COLO668 (cell line): ENCODE measurements around the gene PSG2.
"Not testable (repeated sequence)": the region's sequence is repeated elsewhere in the genome, so short reads cannot be mapped to it uniquely, and the experiment has no call there.

Experiments
- DNase-seq: peaks from one replicate; lab custom pipeline; 2025; ENCODE audit not compliant: unreplicated experiment; lab: John Stamatoyannopoulos, UW

PSG2 gene

DNA sequence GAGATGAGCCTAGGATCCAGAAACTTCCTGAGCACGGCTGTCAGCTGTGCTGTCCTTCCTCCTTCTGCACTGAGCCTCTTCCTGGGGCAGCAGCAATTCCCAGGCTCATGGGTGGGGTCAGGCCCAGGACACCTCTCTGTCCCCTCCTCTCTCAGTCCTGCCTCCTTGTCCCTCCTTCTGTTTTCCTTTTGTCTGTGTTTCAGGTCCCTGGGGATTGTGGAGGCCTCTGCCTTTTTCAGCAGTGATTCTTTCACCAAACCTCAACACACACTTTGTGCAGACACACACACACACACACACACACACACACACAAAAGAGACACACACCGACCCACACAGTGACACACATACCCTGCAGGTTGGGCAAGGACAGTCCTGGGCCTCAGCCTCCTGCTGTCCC is at the start of gene PSG2:
TSS of gene PSG2 (minus strand) at position 101 of the 400 bp plus-strand sequence. CDS start 132 bp downstream, outside the sequence.
- DNase-seq: not testable (repeated sequence)

DNA sequence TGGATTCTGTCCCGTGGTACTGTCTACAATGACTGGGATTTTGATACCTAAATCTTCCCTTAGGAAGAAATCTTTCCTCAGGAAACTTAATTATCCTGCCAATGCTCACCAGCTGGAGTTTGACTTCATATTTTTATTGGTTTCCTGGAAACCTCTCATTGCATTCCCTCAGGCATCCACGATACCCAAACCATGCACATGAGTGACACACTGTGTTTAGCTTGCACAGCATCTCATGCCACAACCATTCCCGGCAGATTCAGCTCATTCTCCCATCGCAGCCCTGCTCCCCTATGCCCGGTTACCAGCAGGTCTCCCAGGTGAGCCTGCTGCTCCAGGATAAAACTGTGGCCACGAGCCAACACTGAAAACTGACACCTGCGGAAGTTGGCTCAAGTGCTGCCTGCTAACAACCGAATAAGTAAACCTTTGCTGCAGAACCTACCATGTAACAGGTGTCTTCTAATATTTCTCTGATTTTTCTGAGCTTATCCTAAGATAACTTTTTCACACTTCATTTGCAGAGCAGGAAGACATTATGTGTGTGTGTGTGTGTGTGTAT is 48.9 kb upstream of the PSG2 start:
- DNase-seq: peak; percentile 85

DNA sequence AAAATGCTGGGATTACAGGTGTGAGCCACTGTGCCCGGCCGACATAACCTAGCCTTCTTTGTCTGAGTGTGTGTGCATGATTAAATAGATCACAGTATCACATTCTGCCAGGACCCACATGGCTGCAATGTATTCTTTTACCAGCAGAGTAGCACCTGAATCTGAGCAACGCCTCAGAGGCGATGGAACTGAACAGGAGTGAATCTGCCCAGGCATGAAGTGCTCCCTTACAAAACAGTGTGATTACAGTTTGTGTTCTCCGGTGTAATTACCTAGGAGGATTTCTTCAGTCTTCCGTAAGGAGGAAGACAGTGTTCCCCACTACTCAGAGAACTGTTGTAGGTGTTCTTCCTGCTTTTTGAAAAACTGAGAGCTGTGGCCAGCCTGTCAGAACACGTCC is 46.7 kb upstream of the PSG2 start:
- DNase-seq: not testable (repeated sequence)

- not testable (repeated sequence) for DNase-seq
These were observed 44.8 kb upstream of the PSG2 start for GRCh38 chr19:43127336-43127735.

DNA sequence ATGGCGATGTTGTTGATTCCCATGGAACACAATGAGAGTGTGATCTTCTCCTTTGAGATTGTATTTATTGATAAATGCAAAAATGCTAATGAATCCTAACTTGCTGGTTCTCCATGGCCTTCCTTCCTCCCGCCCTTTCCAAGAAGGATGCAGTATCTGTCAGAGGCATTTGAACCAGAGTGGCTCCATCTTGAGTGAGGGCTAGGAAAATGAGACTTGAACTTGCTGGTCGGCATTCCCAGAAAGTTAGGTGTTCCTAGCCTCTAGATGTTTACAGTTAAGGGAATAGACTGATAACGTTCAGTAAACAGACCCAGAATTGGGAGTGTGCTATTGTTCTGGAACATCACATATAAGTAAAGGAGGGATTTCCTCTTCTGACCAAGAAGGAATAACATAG is 44.2 kb upstream of the PSG2 start:
- no peak for DNase-seq

GRCh38 chr19:43124360-43124759 is 41.9 kb upstream of the PSG2 start:
- DNase-seq: no peak

DNA sequence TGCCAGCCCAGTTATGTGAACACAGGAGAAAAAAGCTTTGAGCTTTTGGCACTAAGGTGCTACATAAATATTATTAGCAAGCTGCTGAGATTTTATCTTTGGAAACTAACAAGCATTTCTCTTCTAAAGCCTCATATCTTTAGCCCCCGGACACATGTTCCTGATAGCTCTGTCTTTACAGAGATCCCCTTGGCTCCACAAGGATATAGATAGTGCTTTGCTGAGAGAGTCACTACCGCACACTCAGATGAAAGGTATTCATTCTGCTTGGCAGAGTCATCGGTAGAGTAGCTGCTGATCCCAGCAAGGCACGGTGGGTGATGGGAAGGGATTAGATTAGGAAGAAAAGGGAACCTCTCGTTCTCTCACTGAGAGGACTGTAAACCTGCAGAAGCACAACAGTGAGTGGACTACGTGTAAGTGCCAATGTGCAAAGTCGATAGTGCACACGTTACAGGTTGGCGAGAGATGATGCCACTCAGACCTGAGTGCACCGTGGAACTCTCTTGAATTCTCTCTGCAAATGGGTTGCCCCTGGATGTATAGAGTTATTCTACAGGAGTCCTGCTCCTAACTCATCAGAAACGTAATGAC is 38.0 kb upstream of the PSG2 start:
- not testable (repeated sequence) for DNase-seq

DNA sequence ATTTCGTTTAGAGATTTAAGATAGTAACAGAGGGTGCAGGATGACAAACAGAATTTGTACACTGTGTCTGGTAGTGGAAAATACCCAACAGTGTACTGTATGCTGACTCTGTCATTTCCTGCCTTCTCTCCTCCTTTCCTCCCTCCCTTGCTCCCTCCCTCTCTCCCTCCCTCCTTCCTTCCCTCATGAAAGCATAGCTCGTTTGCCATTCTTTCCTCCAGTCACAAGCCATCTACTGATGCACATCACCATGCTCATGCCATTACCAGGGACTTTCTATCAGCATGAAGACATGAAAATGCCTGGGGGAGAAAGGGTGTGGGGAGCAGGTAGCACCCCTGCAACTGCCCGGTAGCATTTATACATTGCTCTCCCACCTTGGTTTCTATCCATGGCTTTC is 37.0 kb upstream of the PSG2 start:
- DNase-seq: not testable (repeated sequence)

DNA sequence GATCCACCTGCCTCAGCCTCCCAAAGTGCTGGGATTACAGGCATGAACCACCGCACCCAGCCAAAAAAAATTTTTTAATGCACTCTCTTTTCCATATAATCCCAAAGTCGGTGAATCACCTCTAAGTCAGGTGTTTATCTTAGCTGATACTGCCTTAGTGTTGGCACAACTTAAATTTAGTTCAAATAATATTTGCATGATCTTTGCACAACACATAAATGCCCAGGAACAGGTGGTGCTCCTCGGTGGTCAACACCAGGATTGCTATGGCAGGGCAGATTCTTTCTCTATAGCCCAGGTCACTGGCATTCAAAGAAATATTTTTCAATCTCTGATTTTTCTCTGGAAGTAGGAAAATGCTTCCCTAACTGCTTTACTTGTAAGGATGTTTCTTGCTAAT is 33.9 kb upstream of the PSG2 start:
- not testable (repeated sequence) for DNase-seq

GRCh38 chr19:43115548-43115947 is 33.0 kb upstream of the PSG2 start:
- DNase-seq: not testable (repeated sequence)

DNA sequence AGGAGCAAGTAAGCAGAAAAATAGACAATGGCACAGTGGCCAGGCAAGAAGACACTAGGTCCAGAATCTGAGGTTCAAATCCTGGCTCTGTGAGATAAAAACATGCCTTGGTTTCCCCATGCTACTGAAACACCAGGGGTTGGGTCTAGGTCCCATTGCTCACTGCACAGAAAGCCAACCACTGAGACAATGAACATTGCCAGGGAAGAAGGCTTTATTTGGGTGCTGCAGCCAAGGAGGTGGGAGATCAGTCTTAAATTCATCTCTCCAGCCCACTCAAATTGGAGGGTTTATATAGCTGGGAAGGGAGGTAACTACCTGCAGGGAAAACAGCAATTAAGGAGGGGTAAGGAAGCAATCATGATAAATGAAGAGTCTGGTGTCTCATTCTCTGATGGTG is 32.6 kb upstream of the PSG2 start:
- DNase-seq: not testable (repeated sequence)

DNA sequence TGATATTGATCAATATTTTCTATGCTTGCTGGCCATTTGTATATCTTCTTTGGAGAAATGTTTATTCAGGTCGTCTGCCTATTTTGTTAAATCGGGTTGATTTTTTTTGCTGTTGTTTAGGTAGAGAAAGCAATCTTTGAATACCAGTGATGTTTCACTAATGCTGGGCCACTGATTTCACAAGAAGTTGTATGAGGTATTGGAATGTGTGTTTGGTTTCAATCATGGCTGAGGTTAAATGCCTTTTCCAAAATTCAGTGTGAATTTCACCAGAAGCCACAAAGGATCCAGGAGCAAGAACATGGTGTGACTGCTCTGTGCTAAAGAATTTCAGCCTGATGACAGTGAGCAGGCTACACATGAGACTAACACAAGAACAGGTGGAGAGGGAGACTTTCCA is 32.1 kb upstream of the PSG2 start:
- not testable (repeated sequence) for DNase-seq

DNA sequence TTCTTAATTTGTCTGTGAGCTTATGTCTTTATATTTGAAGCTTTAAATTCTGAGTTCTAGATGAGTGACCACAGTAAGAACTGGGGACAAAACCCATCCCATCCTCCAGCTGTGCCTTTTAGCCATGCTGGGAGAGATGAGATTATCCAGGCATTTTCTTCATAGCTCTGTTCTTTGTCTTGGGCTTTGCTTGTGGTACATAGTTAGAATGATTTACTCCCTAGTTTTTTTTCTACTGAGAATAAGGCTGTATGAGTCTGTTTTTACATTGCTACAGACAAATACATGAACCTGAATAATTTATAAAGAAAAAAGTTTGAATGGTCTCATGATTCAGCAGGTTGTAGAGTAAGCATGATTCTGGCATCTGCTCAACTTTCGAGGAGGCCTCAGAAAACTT is 24.9 kb upstream of the PSG2 start:
- not testable (repeated sequence) for DNase-seq

DNA sequence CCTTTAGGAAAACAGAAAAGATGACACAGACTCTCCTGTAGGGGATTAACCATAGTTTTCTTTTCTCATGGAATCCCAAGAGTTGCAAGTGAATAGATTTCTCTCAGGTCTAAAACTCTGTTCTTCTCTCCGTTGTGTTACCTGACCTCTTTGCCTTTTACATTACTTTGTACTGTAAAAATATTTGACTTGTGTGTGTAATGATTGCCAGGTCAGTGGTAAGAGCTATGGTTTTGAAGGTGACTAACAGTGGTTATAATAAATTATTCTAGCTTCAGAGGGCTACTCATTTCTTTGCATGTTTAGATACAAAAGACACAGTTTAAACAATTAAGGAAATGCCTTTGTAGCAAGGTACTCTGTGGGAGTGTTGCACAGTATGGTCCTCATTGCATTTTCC is 23.0 kb upstream of the PSG2 start:
- no peak for DNase-seq

GRCh38 chr19:43104215-43104850 is 21.8 kb upstream of the PSG2 start:
- peak; percentile 3 for DNase-seq

DNA sequence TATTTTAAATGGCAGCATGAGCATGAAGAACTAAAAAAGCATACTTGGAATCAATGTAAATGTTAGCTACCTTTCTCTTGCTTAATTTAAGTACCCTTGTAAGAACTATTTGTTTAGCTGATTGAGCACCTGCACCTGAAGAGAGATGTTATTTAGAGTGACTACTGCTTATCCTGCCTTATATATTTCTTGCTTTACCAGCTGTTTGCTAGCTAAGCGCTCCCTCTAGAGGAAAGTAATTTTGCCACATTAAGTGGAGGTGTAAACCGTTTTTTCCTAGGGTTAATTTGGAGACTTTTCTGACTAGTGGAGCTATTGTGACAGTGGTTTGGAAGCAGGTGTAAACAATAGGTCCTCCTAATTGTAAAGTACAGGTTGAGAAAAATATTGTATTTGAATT is 19.4 kb upstream of the PSG2 start:
- no peak for DNase-seq

DNA sequence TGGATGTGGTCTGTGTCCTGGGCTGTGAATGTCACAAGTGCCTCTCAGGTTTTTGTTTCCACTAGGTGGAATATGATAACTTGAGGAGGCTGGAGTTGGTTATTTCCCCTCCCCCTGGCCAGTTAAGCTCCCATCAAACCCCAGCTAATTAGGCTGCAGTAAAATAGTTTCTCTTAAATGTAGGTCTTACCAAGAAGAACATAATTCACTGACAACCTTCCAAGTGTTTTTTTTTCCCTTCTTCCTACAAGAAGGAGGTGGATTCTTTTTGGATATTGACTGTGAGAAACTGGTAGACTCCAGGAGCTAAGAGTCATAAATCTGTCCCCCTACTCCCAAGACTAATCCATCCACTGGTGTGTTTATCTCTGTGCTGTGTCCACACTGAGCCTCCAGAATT is 15.9 kb upstream of the PSG2 start:
- not testable (repeated sequence) for DNase-seq

DNA sequence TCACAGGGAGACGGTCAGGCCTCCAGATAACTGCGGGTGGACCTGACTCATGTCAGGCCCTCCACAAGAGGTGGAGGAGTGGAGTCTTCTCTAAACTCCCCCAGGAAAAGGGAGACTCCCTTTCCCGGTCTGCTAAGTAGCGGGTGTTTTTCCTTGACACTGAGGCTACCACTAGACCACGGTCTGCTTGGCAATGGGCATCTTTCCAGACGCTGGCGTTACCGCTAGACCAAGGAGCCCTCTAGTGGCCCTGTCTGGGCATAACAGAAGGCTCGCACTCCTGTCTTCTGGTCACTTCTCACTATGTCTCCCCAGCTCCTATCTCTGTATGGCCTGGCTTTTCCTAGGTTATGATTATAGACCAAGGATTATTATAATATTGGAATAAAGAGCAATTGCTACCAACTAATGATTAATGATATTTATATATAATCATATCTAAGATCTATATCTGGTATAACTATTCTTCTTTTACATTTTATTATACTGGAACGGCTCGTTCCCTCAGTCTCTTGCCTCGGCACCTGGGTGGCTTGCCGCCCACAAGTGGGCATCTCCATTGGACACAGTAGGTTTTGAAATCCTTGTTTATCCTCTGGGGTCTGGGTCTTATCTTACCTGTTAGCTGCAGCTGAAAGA is 5.3 kb upstream of the PSG2 start:
- DNase-seq: peak; percentile 26

DNA sequence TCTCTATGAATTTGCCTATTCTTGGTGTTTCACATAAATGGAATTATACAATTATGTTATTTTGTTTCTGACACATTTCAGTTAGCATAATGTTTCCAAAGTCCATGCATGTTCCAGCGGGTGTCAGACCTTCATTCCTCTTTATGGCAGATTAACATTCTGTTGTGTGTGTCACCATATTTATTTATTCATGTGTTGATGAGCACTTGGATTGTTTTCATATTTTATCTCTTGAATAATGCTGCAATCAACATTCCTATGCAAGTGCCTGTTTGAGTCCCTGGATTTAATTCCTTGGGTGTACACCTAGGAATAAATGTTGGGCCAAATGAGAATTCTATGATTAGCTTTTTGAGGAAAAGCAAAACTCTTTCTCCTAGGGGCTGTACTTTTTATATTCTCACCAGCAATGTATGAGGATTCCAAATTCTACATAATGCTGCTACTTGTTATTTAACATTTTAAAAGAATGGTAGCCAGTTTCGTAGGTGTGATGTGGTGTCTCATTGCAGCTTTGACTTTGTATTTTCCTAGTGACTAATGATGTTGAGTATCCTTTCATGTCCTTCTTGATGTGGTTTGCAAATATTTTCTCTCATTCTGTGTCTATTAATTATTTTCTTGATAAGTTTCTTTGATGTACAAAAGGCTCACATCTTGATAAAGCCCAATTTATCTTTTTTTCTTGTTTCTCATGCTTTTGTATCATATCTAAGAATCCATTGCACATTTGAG is 3.5 kb upstream of the PSG2 start:
- DNase-seq: not testable (repeated sequence)

GRCh38 chr19:43084196-43084832 is 1.8 kb upstream of the PSG2 start:
- DNase-seq: peak; percentile 18

DNA sequence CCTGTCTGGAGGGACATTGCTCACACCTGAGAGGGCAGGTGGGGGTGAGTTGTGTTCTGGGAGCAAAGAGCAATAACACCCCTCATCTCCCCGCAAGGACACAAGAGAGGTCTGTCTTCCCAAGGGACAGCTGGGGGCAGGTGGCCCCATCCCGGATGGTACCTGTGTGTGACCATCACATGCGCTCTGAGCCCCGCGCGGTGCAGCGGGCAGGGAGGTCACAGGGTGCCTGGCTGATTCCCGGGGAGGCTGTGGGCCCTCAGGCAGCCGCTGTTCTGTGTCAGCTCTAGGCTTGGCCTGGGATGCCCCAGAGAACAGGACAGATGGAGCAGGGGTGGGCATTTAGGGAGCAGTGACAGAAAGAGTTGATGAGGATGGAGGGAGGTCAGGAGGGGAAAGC is 1.2 kb upstream of the PSG2 start:
- DNase-seq: not testable (repeated sequence)
